GM20000 (cell line): ENCODE results near the gene PPME1.

ENCODE experiments used
- DNase-seq: peaks from one replicate; pipeline ENCODE4 v3.0.0; 2012; ENCODE audit warnings: low spot score
- CTCF ChIP-seq: IDR thresholded peaks from 2 replicates; pipeline ENCODE4 v1.5.1; 2012; ENCODE audit warnings: mild to moderate bottlenecking, control low read depth; ENCODE audit errors: extremely low read depth, missing control alignments

The PPME1 gene

GRCh38 chr11:74182635-74183034 lies 11.5 kb downstream of the PPME1 start:
- no peak for DNase-seq
- no peak for TF ChIP-seq CTCF

- DNase-seq: no peak
- no peak for TF ChIP-seq CTCF
Observed at GRCh38 chr11:74185285-74185684, 14.2 kb downstream of the PPME1 start.

GRCh38 chr11:74185695-74186094 lies 14.6 kb downstream of the PPME1 start:
- no peak for DNase-seq
- TF ChIP-seq CTCF: no peak

- DNase-seq: no peak
Observed at GRCh38 chr11:74195828-74196227, 24.7 kb downstream of the PPME1 start.

GRCh38 chr11:74196781-74197486 lies 25.8 kb downstream of the PPME1 start:
- DNase-seq: no peak
- no peak for TF ChIP-seq CTCF

More at GRCh38 chr11:74195828-74196227, 24.7 kb downstream of the PPME1 start:
- TF ChIP-seq CTCF: no peak

GRCh38 chr11:74203966-74204365 lies 32.9 kb downstream of the PPME1 start:
- no peak for TF ChIP-seq CTCF
- no peak for DNase-seq

- no peak for TF ChIP-seq CTCF
- DNase-seq: no peak
Observed at GRCh38 chr11:74204701-74205100, 33.6 kb downstream of the PPME1 start.
